CD4-positive, alpha-beta T cell treated with Interleukin-4 for 4 hours (primary cell): ENCODE data around the gene RTEL1.

Experiments
- DNase-seq: peaks from one replicate; pipeline ENCODE4 v3.0.0-alpha.2; 2020

The RTEL1 gene

DNA sequence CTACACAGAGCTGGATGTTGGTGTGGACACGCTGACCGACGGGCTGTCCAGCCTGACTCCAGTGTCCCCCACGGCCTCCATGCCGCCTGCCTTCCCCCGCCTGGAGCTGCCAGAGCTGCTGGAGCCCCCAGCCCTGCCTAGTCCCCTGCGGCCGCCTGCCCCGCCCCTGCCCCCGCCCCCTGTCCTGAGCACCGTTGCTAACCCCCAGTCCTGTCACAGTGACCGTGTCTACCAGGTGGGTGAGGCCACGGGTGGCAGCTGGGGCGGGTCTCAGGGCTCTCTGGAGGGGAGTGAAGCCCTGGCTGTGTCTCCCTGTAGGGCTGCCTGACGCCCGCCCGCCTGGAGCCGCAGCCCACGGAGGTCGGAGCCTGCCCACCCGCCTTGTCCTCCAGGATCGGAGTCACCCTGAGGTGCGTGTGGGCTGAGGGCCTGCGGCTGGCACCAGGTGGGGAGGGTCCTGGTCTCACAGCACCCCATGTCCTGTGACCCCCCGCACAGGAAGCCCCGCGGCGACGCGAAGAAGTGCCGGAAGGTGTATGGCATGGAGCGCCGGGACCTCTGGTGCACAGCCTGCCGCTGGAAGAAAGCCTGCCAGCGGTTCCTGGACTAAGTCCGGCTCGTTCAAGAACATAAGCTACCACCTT lies 84.4 kb downstream of the RTEL1 start:
- no peak for DNase-seq

DNA sequence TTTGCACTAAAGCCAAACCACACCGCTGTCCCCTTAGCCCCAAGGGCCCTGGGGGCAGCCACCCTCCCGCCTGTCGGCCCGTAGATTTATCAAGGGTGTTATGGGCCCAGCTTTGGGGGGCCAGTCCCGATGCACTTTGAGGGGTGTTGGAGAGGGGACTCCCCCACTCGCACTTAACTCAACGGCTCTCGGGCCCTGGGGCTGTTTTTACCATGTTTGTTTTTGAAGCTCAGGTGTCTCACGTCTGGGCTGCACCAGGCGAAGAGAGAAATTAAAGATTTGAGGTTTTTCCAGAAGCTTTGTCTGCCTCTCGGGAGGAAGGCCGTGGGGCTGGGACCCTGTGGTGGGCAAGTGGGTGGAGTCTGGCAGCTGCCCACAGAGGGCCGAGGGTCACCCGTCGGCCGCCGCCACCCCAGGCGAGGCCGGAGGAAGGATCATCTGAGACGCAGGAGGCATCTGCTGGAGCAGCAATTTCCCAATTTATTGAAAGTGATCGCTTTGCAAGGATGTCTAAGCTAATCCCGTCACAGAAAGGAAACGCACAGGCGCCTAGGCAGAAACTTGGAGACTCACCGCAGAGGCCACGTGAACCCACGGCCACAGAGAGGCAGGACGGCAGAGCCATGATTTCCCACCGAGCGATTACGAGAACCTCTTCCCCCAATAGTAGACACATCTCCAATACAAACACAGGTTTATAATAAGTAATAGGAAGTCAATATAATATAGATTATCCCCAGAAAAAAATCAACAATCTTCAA lies 85.3 kb downstream of the RTEL1 start:
- DNase-seq = no peak

DNA sequence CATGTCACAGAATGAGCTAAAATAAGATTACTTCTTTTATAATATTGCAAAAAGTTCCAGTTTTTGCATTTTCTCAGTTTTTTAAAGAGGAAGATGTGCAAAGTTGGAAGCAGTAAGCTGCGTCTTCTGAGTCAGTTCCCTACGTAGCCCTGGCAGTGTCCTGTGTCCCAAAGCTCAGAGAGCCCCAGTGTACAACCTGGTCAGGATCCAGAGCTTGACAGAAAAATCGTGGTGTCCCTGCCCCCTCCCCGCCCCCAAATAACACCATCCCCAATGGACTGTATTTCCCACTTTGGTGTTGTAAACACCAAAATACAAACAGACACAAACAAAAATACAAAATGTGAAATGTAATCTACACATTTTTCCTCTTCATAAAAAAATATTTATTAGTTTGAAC lies 86.0 kb downstream of the RTEL1 start:
- no peak for DNase-seq

DNA sequence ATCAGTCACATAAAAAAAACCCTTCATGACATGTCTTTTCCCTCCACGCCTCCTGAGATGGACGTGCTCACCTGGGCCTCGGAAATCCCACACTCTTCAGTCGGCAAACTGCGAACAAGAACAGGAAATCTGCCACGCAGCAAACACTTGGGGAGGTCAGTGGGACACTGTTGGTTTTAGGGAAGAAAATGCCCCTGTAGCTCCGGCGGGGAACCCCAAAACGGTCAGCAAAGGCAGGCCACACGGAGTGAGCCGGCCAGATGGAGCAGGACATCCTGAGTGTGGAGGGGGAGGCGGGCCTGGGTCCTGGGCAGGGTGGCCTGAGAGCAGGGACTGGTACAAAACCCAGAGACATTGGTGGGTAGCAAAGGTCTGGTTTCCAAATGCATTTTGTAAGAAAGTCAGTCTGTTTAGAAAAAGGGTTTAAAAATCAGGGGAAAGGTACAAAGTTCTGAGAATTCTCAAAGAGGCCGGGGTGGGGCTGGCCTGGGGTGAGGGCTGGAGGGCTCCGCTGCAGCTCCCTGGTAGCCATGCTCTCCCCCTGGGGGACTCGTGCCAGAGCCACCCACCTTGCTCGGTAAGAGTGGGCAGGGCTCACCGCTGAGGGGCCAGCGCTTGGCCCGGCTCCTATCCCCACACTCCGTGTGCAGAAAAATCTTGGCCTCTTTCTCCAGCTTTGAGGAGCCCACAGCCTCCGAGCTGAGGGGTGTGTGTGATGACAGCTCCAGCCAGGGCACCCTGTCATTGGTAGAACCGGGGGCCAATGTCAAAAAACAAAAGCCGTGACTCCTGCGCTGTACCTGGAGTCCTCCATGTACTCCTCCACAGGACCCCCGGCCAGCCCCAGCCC lies 86.7 kb downstream of the RTEL1 start:
- DNase-seq = no peak

DNA sequence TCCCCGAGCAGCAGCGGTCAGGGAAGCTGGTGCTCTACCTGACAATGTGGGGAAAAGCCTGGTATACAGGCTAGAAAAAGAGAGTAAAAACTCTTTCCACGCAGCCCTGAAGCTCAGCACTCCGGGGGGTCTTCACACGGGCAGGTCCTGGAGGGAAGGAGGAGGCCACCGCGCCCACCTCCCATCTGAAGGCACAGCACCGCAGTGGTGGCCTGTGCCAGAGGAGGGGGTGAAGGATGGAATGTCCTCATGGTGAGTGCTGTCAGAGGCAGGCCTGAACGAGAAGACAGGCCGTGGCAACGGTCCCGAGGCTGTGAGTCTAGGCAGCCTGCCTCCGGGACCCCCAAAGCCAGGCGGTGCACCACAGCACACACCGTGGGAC lies 87.3 kb downstream of the RTEL1 start:
- DNase-seq = no peak
